KMS-11 (cell line): Measurements from ENCODE around the gene RALB.

Experiments used
- H2AFZ ChIP-seq: fragments of 200-600 bp; sonication (generic); 2 replicates; pipeline ENCODE4 v1.6.1; 2016; ENCODE audit warnings: antibody characterized with exemption, mixed run types, low read depth
- H3K27ac ChIP-seq: fragments of 200-600 bp; sonication (generic); 2 replicates; pipeline ENCODE4 v1.6.1; 2016; ENCODE audit warnings: mild to moderate bottlenecking, mixed run types
- H3K27me3 ChIP-seq: fragments of 200-600 bp; sonication (generic); 2 replicates; pipeline ENCODE4 v1.6.1; 2017; ENCODE audit warnings: mild to moderate bottlenecking, low read depth, mixed run types, moderate library complexity; ENCODE audit not compliant: insufficient read depth
- H3K36me3 ChIP-seq: fragments of 200-600 bp; sonication (generic); 2 replicates; pipeline ENCODE4 v1.6.1; 2017; ENCODE audit warnings: mild to moderate bottlenecking, mixed run types; ENCODE audit not compliant: insufficient read depth
- H3K4me1 ChIP-seq: fragments of 200-600 bp; sonication (generic); 2 replicates; pipeline ENCODE4 v1.6.1; 2016; ENCODE audit warnings: mild to moderate bottlenecking, low read depth, mixed run types; ENCODE audit not compliant: poor library complexity, severe bottlenecking
- H3K4me2 ChIP-seq: fragments of 200-600 bp; sonication (generic); 2 replicates; pipeline ENCODE4 v1.7.0; 2016; ENCODE audit warnings: mild to moderate bottlenecking, mixed run types
- H3K4me3 ChIP-seq: fragments of 200-600 bp; sonication (generic); IDR thresholded peaks from 2 replicates; pipeline ENCODE4 v1.6.1; 2017; ENCODE audit warnings: low read depth, low read length, mixed read lengths; ENCODE audit not compliant: insufficient read depth
- H3K79me2 ChIP-seq: fragments of 200-600 bp; sonication (generic); 2 replicates; pipeline ENCODE4 v1.6.1; 2016; ENCODE audit warnings: low read depth, mixed run types; ENCODE audit not compliant: insufficient read depth
- H3K9ac ChIP-seq: fragments of 200-600 bp; sonication (generic); 2 replicates; pipeline ENCODE4 v1.6.1; 2016; ENCODE audit warnings: mild to moderate bottlenecking, mixed run types
- H4K20me1 ChIP-seq: fragments of 200-600 bp; sonication (generic); 2 replicates; pipeline ENCODE4 v1.6.1; 2016; ENCODE audit warnings: mild to moderate bottlenecking, mixed run types; ENCODE audit not compliant: insufficient read depth
- CTCF ChIP-seq: fragments of 200-600 bp; sonication (generic); conservative IDR thresholded peaks from 2 replicates; pipeline ENCODE4 v1.6.1; 2017; ENCODE audit warnings: low read depth, mild to moderate bottlenecking, antibody characterized with exemption, low read length, moderate library complexity, mixed read lengths

The RALB gene

GRCh38 chr2:120243875-120244553, 8.6 kb upstream of the RALB start:
- Histone ChIP-seq H3K27ac (no peak overlapping the region), H3K4me2 (no peak overlapping the region), H3K27me3 (no peaks in the 10 kb centered on the region), H3K4me3 (no peak overlapping the region), H4K20me1 (no peaks in the 10 kb centered on the region), H3K79me2 (no peaks in the 10 kb centered on the region), H3K4me1 (no peaks in the 10 kb centered on the region), H3K9ac (no peak overlapping the region), H2AFZ (no peak overlapping the region), H3K36me3 (no peaks in the 10 kb centered on the region)
- TF ChIP-seq CTCF: no peak

GRCh38 chr2:120244656-120245519, 7.8 kb upstream of the RALB start:
- Histone ChIP-seq H3K9ac (no peak overlapping the region), H3K36me3 (no peaks in the 10 kb centered on the region), H3K4me2 (no peak overlapping the region), H3K27me3 (no peaks in the 10 kb centered on the region), H3K79me2 (no peaks in the 10 kb centered on the region), H3K4me3 (no peak overlapping the region), H4K20me1 (no peaks in the 10 kb centered on the region), H2AFZ (no peak overlapping the region), H3K4me1 (no peaks in the 10 kb centered on the region), H3K27ac (no peak overlapping the region)
- no peak for TF ChIP-seq CTCF

GRCh38 chr2:120245520-120246332, 6.9 kb upstream of the RALB start:
- H3K4me1 ChIP-seq: no peaks in the 10 kb centered on the region
- H3K4me2 ChIP-seq: no peak overlapping the region
- no peak overlapping the region for H2AFZ ChIP-seq

More at GRCh38 chr2:120245520-120246332, 6.9 kb upstream of the RALB start:
- H3K9ac ChIP-seq: no peak overlapping the region
- no peak for TF ChIP-seq CTCF
- H4K20me1 ChIP-seq: no peaks in the 10 kb centered on the region
- H3K27me3 ChIP-seq: no peaks in the 10 kb centered on the region
- H3K4me3 ChIP-seq: no peak overlapping the region
- no peak overlapping the region for H3K27ac ChIP-seq
- H3K79me2 ChIP-seq: no peaks in the 10 kb centered on the region
- no peaks in the 10 kb centered on the region for H3K36me3 ChIP-seq
